GM12878 (cell line): ENCODE measurements around the gene PRR29. TPM values are rescaled to one million over a fixed set of nuclear protein-coding genes. Genes with fewer than 3 reads are reported as not detected.

Experiments used
- ATAC-seq: fragments of 200-7000 bp; cut with Tn5 transposase; 3 replicates; pipeline ENCODE4 v1.9.1; 2020; ENCODE audit warnings: mild to moderate bottlenecking, moderate library complexity
- BruUV-seq: library from RNA; stranded (reverse); fragments of 400-500 nt; replicated peaks from 2 replicates; lab custom pipeline; 2021; lab: Mats Ljungman, UMichigan
- CTCF ChIA-PET: fragments of 300-600 bp; sonication (Branson Sonifier 250); formaldehyde crosslinking; extraction: SDS; loops from one replicate; lab custom pipeline; 2021; ENCODE audit warnings: inconsistent platforms; lab: Yijun Ruan, JAX
- POLR2A ChIA-PET: fragments of 350-600 bp; formaldehyde crosslinking; extraction: SDS; loops from one replicate; lab custom pipeline; 2021; ENCODE audit warnings: inconsistent platforms; lab: Charles Lee
- RAD21 ChIA-PET: fragments of 300-600 bp; sonication (Branson Sonifier 250); formaldehyde crosslinking; loops from one replicate; lab custom pipeline; 2023; ENCODE audit warnings: antibody characterized with exemption; ENCODE audit not compliant: unreplicated experiment; lab: Charles Lee
- SMC1A ChIA-PET: fragments of 300-600 bp; sonication (Branson Sonifier 250); formaldehyde crosslinking; loops from one replicate; lab custom pipeline; 2023; ENCODE audit not compliant: unreplicated experiment, uncharacterized antibody; lab: Charles Lee
- DNase-seq: peaks from one replicate; pipeline ENCODE4 v3.0.0-alpha.2; 2011; ENCODE audit warnings: low read depth, low spot score
- FAIRE-seq: peaks from 3 replicates; lab custom pipeline; 2011; peaks lifted over from hg19 to GRCh38; lab: Jason Lieb, UNC
- H2AFZ ChIP-seq: 2 replicates; pipeline ENCODE4 v1.6.0; 2011; ENCODE audit warnings: low read depth, low read length, control low read depth; ENCODE audit not compliant: control insufficient read depth
- H3K27ac ChIP-seq: 2 replicates; pipeline ENCODE4 v1.5.1; 2011; ENCODE audit warnings: control low read depth; ENCODE audit not compliant: control insufficient read depth, insufficient read depth
- H3K27me3 ChIP-seq, 2 experiments: replicated peaks in 1 of 2; 2 replicates each; pipeline versions ENCODE4 v1.6.0 to v1.6.1; 2011; ENCODE audit warnings: low read length in 1 of 2; ENCODE audit not compliant: control insufficient read depth in 2 of 2, insufficient read depth in 2 of 2
- H3K36me3 ChIP-seq, 2 experiments: 2 replicates each; pipeline ENCODE4 v1.5.1; 2011; ENCODE audit warnings: low read length in 1 of 2; ENCODE audit not compliant: control insufficient read depth in 2 of 2, insufficient read depth in 2 of 2
- H3K4me1 ChIP-seq: 2 replicates; pipeline ENCODE4 v1.6.1; 2011; ENCODE audit warnings: mild to moderate bottlenecking, low read length, moderate library complexity, mixed read lengths; ENCODE audit not compliant: control insufficient read depth, insufficient read depth
- H3K4me2 ChIP-seq: 2 replicates; pipeline ENCODE4 v1.6.0; 2011; ENCODE audit warnings: control low read depth; ENCODE audit not compliant: control insufficient read depth, insufficient read depth
- H3K4me3 ChIP-seq: fragments of 200-600 bp; sonication (generic); 2 replicates; pipeline ENCODE4 v1.5.1; 2016
- H3K79me2 ChIP-seq: 2 replicates; pipeline ENCODE4 v1.6.0; 2011; ENCODE audit warnings: low read length; ENCODE audit not compliant: control insufficient read depth, insufficient read depth
- H3K9ac ChIP-seq: 2 replicates; pipeline ENCODE4 v1.8.0; 2011; ENCODE audit warnings: low read length, control low read depth, mixed read lengths; ENCODE audit not compliant: control insufficient read depth, insufficient read depth
- H3K9me3 ChIP-seq: replicated peaks from 3 replicates; pipeline ENCODE4 v1.5.1; 2011; ENCODE audit warnings: mild to moderate bottlenecking, low read length; ENCODE audit not compliant: control insufficient read depth, insufficient read depth
- H4K20me1 ChIP-seq: 2 replicates; pipeline ENCODE4 v1.6.0; 2011; ENCODE audit not compliant: control insufficient read depth, insufficient read depth
- DPF2 ChIP-seq: fragments of 450-650 bp; IDR thresholded peaks from 2 replicates; pipeline ENCODE4 v1.6.1; 2017; ENCODE audit warnings: mild to moderate bottlenecking
- EP300 ChIP-seq, 2 experiments: fragments of 150-350 bp in 1 of 2; IDR thresholded peaks; 2 replicates each; pipeline ENCODE4 v1.6.1; 2011 to 2012; ENCODE audit warnings: low read depth in 2 of 2, low read length in 2 of 2, borderline replicate concordance in 1 of 2, improper control_type of control experiment in 1 of 2, inconsistent platforms in 1 of 2; ENCODE audit not compliant: control insufficient read depth in 1 of 2
- ESRRA ChIP-seq: IDR thresholded peaks from 2 replicates; pipeline ENCODE4 v1.6.1; 2012; ENCODE audit warnings: mild to moderate bottlenecking, low read length, improper control_type of control experiment
- HDAC2 ChIP-seq: fragments of 200-600 bp; sonication (generic); IDR thresholded peaks from 2 replicates; pipeline ENCODE4 v1.6.1; 2017
- HDGF ChIP-seq: fragments of 450-650 bp; IDR thresholded peaks from 2 replicates; pipeline ENCODE4 v1.6.1; 2016; ENCODE audit warnings: antibody characterized with exemption
- IKZF2 ChIP-seq, 2 experiments: fragments of 450-650 bp; IDR thresholded peaks; 2 replicates each; pipeline ENCODE4 v1.6.1; 2017; ENCODE audit warnings: mild to moderate bottlenecking in 2 of 2, moderate library complexity in 2 of 2
- IRF3 ChIP-seq: fragments of 450-650 bp; IDR thresholded peaks from 2 replicates; pipeline ENCODE4 v1.6.1; 2014; ENCODE audit warnings: mild to moderate bottlenecking
- PRDM15 ChIP-seq: fragments of 450-650 bp; formaldehyde crosslinking; IDR thresholded peaks from 2 replicates; pipeline ENCODE4 v1.4.0; 2020; ENCODE audit warnings: mild to moderate bottlenecking, moderate library complexity
- RBBP5 ChIP-seq: fragments of 200-600 bp; sonication (generic); conservative IDR thresholded peaks from 2 replicates; pipeline ENCODE4 v1.6.1; 2016
- SIX5 ChIP-seq: IDR thresholded peaks from 2 replicates; pipeline ENCODE4 v1.6.1; 2011; ENCODE audit warnings: mild to moderate bottlenecking, low read depth, low read length, moderate library complexity; ENCODE audit not compliant: severe bottlenecking
- SREBF2 ChIP-seq: IDR thresholded peaks from 2 replicates; pipeline ENCODE4 v1.6.1; 2012; ENCODE audit warnings: mild to moderate bottlenecking, low read length
- ZNF207 ChIP-seq: fragments of 450-650 bp; IDR thresholded peaks from 2 replicates; pipeline ENCODE4 v1.6.1; 2014; ENCODE audit warnings: antibody characterized with exemption, mild to moderate bottlenecking, borderline replicate concordance
- ZNF274 ChIP-seq: IDR thresholded peaks from one replicate; pipeline ENCODE4 v1.8.0; 2011; ENCODE audit not compliant: insufficient read length, insufficient read depth
- ZNF592 ChIP-seq: fragments of 450-650 bp; IDR thresholded peaks from 2 replicates; pipeline ENCODE4 v1.6.1; 2017; ENCODE audit warnings: mild to moderate bottlenecking, moderate library complexity
- ZZZ3 ChIP-seq: IDR thresholded peaks from 2 replicates; pipeline ENCODE4 v1.6.1; 2011; ENCODE audit warnings: low read depth; ENCODE audit not compliant: control insufficient read depth, insufficient read length
- WGBS: methylation state at CpG from one replicate; pipeline ENCODE4 v1.1.6; 2016; ENCODE audit warnings: low lambda C conversion rate; ENCODE audit not compliant: insufficient replicate concordance, insufficient coverage; ENCODE audit errors: missing lambda C conversion rate; 5-methylcytosine and 5-hydroxymethylcytosine counted together
- in situ Hi-C: fragments of 300-500 bp; cut with MboI; formaldehyde crosslinking; loops from 9 replicates; pipeline ENCODE4 v1.14.3; 2018; ENCODE audit warnings: mixed read lengths
- intact Hi-C: fragments of 100-400 bp; cut with micrococcal nuclease; formaldehyde crosslinking; loops from one replicate; pipeline ENCODE4 v1.14.2; 2022; ENCODE audit not compliant: unreplicated experiment
- polyA plus RNA-seq, 11 experiments: library from polyadenylated mRNA; depleted of rRNA in 4 of 11; unstranded in 6 of 11; stranded (reverse) in 5 of 11; fragments of >200 nt; fragmentation: Nextera tagmentation in 4 of 11; fragmentation: Illumina TruSeq in 1 of 11; extraction: Ambion mirVana in 4 of 11; extraction: Trizol in 1 of 11; gene quantifications; 1 replicate in 1 of 11; 2 replicates in 10 of 11; pipeline versions ENCODE4 v1.2.1 to v1.2.3, GENCODE V29; 2011 to 2016; ENCODE audit warnings: inconsistent platforms in 2 of 11, missing spikeins in 2 of 11, low read depth in 1 of 11
- total RNA-seq, 4 experiments: library from RNA; depleted of rRNA in 3 of 4; stranded (reverse); fragments of >200 nt in 3 of 4; fragmentation: Illumina TruSeq in 1 of 4; extraction: Trizol in 1 of 4; gene quantifications; 2 replicates each; pipeline versions ENCODE4 v1.2.1 to v1.2.3, GENCODE V29; 2013 to 2021

PRR29 gene
- total and polyA plus RNA-seq, 10 of the 15 experiments (the other 5 are each of a cell fraction or from before 2014, with no cell fraction given): 0.01 to 2.4 (median 0.18) TPM; not detected in 3

GRCh38 chr17:63985387-63986140 lies 12.6 kb upstream of the PRR29 start:
- intact Hi-C loops (no loop called here), in situ Hi-C loops (no loop called here)
- Histone ChIP-seq H4K20me1 (no peaks in the 10 kb centered on the region), H3K27ac (no peak overlapping the region), H3K27me3 (no peaks in the 10 kb centered on the region; a peak in 1 of 4 replicates), H3K4me3 (no peak overlapping the region), H2AFZ (no peak overlapping the region), H3K4me2 (no peak overlapping the region), H3K4me1 (no peaks in the 10 kb centered on the region), H3K9ac (no peak overlapping the region), H3K36me3 (no peaks in the 10 kb centered on the region), H3K79me2 (no peaks in the 10 kb centered on the region), H3K9me3 (peaks cover 5% of the 10 kb centered on the region; the same call in 2 of the 3 replicates)
- ATAC-seq: no peak
- WGBS: 53% methylated on average over 13 of the region's 13 CpGs
- ChIA-PET CTCF (interaction anchor here (0.6 to 4.4 kb wide), 16 partner anchors 9 to 146 kb away, joined by 3 to 28 read pairs (median 4); partner anchors contain the start of genes CSHL1 and GH1), RAD21 (interaction anchor here (0.9 to 1.6 kb wide), 3 partner anchors 31 to 66 kb away, joined by 3 to 5 read pairs (median 4); no protein-coding TSS in a partner anchor), POLR2A (interaction anchor here (0.6 to 1.2 kb wide), 2 partner anchors 14 to 405 kb away, joined by 3 read pairs; partner anchors contain the start of gene PECAM1), SMC1A (interaction anchor here (1.3 to 2.0 kb wide), 2 partner anchors 21 to 32 kb away, joined by 3 to 4 read pairs; no protein-coding TSS in a partner anchor)
- FAIRE-seq: no peak
- no TSS peak for BruUV-seq
- DNase-seq: no peak
- TF ChIP-seq ESRRA (no peak), DPF2 (no peak), ZZZ3 (no peak), PRDM15 (no peak), IRF3 (no peak), EP300 (IDR thresholded peaks at IDR 0.05; ENCODE audit: borderline replicate concordance in 1 of 2, control insufficient read depth in 1 of 2, low read depth in 2 of 2, low read length in 2 of 2) (no peak), HDAC2 (no peak), SREBF2 (no peak), HDGF (no peak), ZNF592 (no peak), SIX5 (no peak), ZNF207 (no peak), ZNF274 (no peak), IKZF2 (IDR thresholded peaks at IDR 0.05) (no peak), RBBP5 (no peak)
